A204.1 (cell line): ENCODE results near the gene RCCD1.

Source experiments
- FAIRE-seq: peaks from 2 replicates; lab custom pipeline; 2012; peaks lifted over from hg19 to GRCh38; lab: Jason Lieb, UNC

RCCD1 gene

DNA sequence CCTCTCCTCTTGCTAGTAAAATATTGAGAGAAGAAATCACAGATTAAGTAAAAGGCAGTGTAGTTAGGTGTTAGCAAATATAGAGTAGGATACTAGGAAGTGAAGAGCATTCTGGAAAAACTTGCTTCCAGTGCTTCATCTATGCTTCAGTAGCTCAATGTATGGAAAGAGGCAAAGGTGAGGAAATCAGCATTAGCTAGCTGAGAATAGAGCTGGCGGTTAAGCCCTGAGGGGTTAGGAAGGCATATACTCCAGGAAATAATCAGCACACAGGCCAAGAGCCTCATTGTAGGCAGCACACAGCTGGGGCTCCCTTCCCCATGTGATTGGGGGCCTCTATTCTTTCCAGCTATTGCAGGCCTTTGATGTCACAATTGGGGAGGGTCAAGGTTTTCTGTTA lies 13.8 kb downstream of the RCCD1 start:
- FAIRE-seq: no peak

DNA sequence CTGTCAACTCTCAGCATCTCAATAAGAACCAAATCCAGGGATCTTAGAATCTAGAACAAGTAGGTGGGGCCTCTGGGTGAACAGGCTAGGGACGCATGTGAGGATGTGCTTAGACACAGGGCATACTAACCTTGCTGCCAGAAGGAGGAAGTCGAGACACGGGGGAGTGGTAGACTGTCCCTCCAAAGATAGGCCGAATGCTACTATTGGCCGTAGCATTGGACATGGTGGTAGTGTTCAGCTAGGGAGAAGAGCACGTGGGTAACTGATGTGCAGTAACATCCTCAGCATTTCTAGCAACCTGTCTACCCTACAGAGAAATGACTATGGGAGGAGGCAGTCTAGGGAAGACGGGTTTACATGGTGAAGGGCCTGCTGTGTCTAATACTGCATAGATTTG lies 15.6 kb downstream of the RCCD1 start:
- FAIRE-seq: no peak

DNA sequence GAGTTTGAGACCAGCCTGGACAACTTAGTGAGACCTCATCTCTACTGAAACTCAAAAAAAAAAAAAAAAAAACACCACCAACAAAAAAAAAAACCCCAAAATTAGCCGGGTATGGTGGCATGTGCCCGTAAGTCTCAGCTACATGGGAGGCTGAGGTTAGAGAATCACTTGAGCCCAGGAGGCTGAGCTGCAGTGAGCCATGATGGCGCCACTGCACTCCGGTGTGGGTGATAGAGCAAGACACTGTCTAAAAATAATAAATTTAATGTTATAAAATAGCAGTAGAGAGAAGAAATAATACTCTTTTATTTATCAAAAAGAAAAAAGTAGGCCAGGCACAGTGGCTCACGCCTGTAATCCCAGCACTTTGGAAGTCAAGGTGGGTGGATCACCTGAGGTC lies 17.4 kb downstream of the RCCD1 start:
- no peak for FAIRE-seq

DNA sequence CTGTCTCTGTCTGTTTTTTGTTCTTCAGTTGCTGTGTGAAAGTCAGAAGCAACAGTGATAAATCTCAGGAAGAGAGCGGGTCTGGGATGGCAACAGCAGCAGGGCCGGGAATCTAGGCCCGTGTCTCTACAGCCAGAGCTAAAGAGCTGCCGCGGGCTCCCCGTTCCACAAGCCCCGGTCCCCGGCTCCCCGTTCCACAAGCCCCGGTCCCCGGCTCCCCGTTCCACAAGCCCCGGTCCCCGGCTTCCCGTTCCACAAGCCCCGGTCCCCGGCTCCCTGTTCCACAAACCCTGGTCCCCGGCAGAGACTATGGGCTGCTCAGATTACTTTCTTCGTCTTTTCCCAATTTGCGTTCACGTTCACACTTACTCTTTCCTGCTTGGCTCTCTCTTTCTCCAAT lies 19.5 kb downstream of the RCCD1 start:
- FAIRE-seq: no peak

DNA sequence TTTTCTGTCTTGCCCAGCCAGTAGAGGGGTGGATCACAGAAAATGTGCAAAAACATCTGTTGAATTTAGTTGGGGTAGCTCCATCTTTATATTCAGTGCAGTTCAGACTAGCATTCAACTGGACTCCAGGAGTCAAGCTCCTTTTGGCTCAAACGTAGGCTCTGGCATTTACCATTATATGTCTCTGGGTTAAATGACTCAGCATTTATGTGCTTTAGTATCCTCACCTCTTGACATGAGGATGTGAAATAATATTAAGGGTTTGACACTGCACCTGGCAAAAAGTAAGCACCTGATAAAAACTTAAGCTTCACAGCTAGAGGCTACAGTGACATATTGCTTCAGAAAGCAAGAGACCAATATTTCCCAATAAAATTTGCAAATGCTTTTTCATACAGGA lies 24.9 kb downstream of the RCCD1 start:
- no peak for FAIRE-seq

DNA sequence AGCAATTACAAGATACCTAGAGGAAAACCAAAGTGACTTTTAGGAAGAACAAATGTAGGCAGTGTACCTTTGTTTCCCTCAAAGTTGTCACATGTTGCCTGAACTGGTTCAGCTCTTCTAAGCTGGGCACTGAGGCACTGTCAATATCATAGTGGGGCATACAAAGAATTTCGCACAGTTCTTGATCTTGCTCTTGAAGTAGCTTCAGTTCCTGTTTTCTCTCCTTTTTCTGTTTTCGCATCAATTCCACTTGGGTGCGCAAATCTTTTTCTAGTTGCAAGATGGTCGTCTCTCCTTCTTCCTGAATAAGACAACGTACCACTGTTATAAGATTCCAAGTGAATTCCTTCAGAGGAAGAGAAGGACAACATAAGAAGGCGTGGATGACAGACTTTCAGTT lies 27.0 kb downstream of the RCCD1 start:
- no peak for FAIRE-seq

DNA sequence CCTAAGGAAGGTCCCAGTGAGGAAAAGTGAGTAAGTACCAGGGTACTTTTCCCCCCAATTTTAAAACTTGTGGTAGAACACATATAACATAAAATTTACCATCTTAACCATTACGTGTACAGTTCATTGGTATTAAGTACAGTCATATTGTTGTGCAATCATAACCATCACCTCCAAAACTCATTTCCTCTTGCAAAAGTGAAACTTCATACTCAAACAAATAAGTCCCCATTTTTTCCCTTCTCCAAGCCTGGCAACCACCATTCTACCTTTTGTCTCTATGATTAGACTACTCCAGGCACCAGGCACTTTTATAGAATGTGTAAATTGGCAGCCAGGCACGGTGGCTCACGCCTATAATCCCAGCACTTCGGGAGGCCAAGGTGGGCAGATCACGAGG lies 27.5 kb downstream of the RCCD1 start:
- FAIRE-seq: no peak

DNA sequence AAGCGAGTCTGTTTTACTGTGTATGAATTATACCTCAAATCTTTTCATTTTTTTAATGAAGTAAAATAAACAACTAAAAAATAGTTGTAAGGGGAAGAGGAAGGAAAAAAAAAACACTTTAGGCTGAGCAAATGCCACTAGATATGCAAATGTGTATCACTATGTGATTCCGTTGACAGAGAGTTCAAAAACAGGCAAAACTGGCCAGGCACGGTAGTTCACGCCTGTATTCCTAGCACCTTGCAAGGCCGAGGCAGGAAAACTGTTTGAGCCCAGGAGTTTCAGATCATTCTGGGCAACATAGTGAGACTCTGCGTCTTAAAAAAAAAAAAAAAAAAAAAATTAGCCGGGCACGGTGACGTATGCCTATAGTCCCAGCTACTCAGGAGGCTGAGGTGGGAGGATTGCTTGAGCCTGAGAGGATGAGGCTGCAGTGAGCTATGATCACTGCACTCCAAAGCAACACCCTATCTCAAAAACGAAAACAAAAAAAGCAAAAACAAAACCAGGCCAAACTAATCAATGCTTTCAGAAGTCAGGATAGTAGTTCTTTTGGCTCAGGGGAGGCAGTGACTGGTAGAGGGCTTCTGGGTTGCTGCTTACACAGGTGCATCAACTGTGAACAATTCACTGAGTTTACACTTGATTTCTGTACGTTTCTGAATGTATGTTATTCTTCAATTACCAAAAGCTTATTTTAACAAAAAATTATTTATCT lies 32.3 kb downstream of the RCCD1 start:
- FAIRE-seq: no peak

DNA sequence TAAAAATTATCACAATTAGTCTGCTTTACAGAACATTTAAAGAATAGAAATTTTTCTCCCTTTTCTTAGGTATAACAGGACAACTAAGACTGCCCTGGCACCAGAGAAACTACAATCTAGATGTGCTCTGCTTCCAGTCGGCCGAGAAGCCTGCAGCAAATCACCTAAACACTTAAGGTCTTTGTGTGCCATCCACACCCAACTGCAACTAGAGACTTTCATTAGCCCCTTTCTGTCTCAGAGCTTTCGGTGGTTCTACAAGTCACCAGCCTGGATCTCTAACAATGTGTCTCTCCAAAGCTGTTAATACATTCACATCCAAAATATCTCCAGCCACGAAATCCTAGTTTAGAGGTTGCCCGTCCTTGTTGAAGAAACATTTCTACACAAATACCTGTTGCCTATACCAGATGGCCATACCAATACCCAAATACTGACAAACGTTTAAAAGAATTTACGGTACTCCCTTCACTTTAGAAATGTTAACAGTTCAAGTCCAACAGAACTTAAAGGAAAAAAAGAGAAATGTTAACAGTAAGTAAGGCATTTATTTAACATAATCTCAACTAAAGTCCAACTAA lies 33.0 kb downstream of the RCCD1 start:
- no peak for FAIRE-seq

DNA sequence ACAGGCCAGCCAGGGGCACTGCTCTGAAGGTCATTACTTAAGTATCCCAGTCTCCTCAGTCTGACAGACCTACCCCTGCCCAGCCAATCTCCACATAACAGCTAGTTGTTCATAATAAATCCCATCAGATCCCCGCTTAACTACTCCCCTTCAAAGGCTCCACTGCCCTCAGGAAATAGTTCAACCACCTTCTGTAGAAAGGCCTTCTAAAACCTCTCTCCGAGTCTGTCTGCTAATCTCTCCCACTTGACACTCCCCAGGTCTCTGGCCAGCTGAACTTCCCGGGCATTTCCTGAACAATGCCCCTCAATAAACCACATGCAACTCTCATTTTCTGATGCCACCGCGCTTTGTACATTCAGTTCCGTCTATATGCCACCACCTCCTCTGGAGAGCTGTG lies 33.6 kb downstream of the RCCD1 start:
- FAIRE-seq: no peak

DNA sequence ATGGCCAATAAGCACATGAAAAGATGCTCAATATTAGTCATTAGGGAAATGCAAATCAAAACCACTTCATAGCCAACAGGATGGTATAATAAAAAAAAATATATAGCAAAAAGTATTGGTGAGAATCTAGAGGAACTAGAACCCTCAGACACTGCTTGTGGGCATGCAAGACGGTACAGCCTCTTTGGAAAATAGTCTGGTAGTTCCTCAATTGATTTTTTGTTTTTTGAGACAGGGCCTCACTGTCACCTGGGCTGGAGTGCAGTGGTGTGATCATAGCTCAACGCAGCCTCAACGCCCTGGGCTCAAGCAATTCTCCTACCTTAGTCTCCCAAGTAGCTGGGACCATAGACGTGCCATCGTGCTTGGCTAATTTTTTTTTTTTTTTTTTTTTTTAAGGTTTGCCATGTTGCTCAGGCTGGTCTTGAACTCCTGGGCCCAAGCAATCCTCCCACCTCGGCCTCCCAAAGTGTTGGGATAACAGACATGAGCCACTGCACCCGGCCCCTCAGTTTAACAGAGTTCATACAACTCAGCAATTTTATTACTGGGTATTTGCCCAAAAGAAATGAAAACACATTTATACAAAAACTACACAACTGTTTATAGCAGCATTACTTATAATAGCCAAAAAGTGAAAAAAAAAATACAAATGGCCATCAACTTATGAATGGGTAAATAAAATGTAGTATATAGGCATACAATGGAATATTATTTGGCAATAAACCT lies 34.5 kb downstream of the RCCD1 start:
- no peak for FAIRE-seq

DNA sequence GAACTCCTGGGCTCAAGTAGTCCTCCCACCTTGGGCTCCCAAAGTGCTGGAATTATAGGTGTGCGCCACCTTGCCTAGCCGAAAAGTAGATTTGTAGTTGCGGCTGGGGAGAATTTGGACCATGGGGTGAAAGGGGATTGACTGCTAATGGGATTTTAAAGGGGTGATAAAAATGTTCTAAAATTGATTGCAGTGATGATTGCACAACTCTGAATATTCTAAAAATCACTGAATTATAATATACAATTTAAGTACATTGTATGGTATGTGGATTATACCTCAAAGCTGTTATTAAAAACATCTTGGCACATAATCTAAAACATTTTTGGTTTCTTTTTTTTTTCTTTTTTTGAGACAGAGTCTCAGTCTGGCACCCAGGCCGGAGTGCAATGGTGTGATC lies 35.8 kb downstream of the RCCD1 start:
- no peak for FAIRE-seq

DNA sequence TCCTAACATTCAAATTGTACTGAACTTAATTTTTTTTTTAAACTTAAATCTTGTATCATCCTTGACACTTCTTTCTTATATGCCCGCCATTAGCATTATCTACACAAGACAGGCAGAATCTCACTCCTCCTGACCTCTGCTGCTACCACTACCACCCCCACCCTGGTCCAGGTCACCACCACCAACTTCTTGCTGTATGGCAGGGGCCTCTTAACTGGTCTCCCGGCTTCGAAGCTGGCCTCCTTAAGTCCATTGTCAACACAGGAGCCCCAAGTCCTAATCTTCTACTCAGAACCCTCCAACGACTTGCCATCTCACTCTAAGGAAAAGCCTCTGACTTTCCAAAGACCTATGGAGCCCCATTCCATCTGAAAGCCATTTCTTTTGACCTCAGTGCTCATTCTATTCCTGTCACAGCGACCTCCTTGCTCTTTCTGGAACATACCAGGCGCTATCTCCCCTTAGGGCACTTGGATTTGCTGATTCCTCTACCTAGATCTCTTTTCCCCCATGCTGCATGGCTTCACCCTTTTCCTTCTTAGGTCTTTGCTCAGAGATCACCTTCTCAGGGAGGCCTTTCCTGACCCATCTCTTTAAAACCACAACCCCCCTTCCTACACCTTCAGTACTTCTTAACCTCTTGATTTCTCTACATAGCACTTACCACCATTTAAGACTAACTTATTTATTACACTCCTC lies 37.1 kb downstream of the RCCD1 start:
- no peak for FAIRE-seq

DNA sequence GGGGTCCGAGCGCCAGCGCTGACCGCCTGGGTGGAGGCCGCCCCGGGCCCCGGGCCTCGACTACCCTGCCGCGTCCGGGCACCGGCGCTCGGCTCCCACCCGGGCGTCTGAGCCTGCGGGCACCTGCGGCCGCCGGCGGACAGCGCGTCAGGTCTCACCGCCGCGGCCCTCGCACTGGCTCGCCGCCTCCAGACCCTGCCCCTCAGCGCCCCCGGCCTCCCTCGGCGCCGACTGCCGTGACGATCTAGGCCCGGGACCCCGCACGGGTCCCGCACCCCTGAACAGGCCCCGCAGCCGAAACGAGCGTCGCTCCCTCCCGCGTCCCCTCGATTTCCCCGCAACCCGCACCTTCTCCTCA lies 39.4 kb downstream of the RCCD1 start:
- no peak for FAIRE-seq

DNA sequence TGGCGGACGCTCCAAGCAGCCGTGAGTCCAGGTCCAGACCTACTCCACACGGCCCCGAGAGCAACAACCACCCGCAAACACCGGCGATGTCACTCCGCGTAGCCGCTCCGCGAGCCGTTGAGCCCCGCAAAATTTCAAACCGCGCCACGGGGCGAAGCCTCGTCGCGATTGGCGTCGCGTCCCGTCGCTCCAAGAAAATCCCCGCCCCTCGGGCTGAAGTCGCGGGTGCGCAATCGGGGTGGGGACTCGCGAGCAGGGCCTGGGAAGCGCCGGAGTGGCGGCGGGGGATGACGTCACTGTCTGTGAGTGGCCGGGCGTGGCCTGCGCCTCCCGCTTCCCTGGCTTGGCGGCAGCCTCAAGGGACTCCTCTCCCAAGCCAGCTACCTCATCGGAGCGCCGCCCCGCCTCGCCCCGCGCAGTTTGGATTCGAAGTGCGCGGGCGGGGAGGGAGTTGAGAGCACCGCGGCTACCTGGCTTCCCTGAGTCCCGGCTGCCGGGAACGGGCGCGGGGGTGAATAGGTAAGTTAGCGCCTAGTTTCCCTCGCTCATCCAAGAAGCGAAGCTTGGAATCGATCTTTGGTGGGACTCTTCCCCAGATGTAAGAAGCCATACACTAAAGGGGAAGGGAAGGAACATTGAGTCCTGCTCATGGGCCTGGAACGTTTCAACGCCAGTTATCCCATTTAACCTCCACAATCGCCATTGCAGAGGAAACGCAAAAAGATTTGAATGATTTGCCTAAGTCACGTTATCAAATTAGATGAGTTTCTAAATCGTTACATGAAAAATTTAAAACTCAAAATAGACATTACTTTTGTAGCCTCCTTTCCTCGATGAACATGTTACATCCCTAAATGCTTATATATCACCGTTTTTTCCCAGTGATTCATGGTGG lies 40.0 kb downstream of the RCCD1 start, which contains the start of gene PRC1:
Gene PRC1 (minus strand): TSS at position 119 of the 895 bp plus-strand sequence. CDS start 118 bp downstream, at position 1.
- FAIRE-seq: peak; percentile 94

DNA sequence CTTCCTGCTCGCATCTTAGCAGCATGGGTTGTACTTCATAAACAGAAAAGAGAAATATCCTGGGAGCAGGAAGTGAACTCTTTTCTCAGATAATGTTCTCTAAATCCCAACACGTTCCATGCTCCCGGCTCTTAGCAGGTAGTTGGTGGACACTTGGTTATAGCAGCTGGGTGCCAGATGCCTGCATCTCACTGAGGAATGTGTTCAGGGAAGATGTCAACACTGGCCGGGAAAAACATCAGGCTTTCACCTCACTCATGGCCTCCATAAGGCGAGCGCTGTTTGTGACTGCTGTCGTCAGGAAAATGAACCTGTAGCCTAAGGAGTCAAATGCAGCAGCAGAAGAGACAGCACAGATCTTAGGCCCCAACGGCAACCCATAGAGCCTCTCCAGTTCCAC lies 44.1 kb downstream of the RCCD1 start:
- FAIRE-seq: no peak

DNA sequence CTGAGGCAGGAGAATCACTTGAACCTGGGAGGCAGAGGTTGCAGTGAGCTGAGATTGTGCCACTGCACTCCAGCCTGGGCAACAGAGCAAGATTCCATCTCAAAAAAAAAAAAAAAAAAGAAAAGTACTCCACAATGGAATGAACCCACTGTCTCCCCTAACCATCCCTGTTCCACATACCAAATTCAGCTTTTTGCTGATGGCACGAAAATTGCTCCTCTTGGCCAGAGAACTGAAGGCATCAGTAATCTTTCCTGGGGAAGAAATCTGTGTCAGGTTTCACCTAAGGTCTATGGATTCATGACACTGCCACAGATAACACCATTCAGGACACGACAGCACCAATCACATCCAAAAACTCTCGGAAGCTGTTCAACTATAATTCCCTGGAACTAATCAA lies 46.5 kb downstream of the RCCD1 start:
- FAIRE-seq: no peak

DNA sequence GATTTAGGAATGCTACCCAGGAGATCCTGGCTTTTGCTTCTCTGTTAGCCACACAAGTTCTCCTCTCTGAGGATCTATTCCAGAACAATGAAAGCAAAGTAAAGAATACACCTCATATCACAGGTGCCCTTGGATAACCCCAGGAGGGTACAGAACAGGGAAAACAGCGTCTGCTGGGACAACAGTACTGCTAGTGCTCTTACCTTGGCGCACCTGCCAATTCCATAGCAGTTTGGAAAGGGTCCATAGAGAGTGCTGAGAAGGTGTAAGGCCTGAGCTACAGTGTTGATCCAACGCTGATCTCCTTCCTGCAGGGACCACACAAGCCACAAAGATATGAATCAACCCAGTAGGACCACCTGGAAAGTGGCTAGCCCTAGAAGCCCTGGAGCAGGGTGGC lies 52.6 kb downstream of the RCCD1 start:
- FAIRE-seq: no peak
